ENCODE data around the gene SLC25A26.

Gene SLC25A26

GRCh38 chr3:66227051-66227450 lies 6.2 kb downstream of the SLC25A26 start:
- DNase-seq (ENCODE audit: low read depth in 2 of 2), result no peak

DNA sequence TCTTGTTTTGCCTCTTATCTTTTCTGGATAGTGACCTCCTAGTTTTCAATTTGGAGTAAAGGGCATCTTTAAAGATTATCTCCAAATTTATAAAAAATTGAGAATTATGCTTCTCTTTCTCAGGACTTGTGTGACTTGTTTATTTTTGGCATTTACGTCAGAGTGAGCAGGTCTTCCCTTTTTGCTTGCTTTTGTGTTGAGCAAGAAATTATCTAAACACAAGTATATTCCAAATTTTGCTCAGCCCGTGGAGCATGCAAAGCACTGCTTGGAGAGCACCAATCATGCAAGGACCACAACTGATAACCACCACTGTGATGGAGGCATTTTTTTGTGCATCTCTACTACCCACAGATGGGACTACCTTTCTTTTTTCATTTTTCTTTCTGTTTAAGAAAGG lies 7.1 kb downstream of the SLC25A26 start:
- DNase-seq (ENCODE audit: low read depth in 2 of 2), result no peak

DNA sequence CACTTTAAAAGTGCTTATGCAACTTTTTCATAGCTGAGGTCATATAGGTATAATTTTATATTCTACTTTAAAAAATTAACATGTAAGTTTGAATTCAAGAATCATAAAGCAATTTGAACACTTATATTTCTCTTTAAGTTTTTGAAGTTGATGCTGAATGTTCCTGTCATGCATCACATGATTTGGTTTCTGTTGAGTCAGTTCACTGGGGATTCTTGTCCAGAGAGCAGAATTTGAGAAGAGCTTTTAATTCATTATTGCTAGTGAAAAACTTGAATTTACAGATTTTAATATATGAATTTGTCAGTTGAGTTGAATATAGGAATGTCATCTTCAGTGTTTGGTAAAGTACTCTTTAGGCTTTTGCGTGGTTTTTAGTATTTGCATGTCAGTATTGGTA lies 7.9 kb downstream of the SLC25A26 start:
- no peak for DNase-seq (ENCODE audit: low read depth in 2 of 2)

DNA sequence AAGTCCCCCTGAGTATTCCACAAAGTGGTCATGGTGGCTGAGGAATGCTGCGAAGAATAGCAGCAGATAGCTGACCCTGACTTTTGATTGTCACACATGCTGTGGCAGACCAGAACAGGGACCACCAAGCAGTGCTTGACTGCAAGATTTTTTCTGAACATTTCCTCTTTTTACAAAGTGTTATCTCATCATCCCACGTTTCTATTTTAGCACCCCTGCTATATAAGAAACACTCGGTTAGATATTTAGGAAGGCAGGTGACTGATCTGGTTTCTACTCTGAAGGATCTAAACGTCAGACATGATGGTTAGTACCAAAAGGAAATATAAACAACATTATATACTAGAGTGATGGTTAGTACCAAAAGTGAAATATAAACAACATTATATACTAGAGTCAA lies 9.1 kb downstream of the SLC25A26 start:
- no peak for DNase-seq (ENCODE audit: low read depth in 2 of 2)

DNA sequence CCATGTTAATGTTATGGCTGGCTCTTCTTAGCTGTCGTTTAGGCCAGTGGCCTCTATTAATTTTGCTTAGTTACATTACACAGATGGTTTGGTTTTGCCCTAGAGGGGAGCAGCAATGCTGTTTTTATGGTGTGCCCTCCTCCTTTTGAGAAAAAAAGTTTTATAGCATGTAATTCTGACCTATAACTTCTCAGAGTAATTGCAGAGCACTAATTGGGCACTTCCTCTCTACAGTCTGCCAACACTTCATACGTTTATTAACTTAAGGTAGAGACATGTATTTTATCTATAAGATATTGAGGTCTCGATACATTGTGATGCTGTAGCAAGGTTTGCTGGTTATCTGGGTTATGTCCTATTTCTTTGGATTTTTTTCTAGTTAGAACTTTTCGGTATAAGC lies 12.2 kb downstream of the SLC25A26 start:
- no peak for DNase-seq (ENCODE audit: low read depth in 2 of 2)

DNA sequence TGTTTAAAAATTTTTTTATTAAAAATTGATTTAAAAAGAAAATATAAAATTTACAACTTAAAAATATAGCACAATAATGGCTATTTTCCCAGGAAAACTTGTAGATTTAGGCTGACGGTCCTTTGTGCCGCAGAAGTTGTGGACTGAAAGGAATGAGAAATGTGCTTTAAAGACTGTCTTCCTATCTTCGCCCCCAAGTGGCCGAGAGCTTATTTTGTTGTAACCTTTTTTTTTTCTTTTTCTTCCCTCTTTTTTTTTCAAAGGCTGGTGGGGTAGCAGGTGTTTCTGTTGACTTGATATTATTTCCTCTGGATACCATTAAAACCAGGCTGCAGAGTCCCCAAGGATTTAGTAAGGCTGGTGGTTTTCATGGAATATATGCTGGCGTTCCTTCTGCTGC lies 15.5 kb downstream of the SLC25A26 start:
- no peak for DNase-seq (ENCODE audit: low read depth in 2 of 2)

GRCh38 chr3:66237552-66237951 lies 16.8 kb downstream of the SLC25A26 start:
- DNase-seq (ENCODE audit: low read depth in 2 of 2), result no peak

GRCh38 chr3:66239513-66240123 lies 18.8 kb downstream of the SLC25A26 start:
- DNase-seq (ENCODE audit: low read depth in 2 of 2), result no peak

- no peak for DNase-seq (ENCODE audit: low read depth in 2 of 2)
Measured at GRCh38 chr3:66241466-66241865, 20.7 kb downstream of the SLC25A26 start.

DNA sequence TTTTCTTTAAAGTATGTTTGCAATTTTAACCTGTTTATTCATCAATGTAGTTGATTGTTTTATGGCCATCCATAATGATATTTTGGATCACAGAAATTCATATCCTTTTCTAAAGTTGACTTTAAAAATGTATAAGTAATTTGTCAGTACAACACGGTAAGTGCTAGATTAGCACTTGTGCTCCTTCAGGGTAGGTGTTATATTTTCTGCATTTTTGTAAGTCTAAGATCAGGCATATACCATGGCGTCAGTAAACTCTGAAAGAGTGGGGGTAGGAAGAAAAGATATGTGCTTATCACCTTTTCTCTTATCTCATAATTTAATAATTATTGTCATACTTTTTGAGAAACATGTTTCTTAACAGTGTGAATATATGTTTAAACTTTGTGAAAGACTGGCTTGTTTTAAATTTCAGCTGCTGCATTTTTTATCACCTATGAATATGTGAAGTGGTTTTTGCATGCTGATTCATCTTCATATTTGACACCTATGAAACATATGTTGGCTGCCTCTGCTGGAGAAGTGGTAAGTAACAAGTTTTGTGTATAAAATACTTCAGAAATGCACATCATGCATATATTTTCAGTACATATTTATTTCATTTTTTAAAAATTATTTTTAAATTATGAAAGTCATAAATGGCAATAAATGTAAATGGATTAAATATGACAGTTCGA lies 22.1 kb downstream of the SLC25A26 start:
- DNase-seq (ENCODE audit: low read depth in 2 of 2), result no peak

DNA sequence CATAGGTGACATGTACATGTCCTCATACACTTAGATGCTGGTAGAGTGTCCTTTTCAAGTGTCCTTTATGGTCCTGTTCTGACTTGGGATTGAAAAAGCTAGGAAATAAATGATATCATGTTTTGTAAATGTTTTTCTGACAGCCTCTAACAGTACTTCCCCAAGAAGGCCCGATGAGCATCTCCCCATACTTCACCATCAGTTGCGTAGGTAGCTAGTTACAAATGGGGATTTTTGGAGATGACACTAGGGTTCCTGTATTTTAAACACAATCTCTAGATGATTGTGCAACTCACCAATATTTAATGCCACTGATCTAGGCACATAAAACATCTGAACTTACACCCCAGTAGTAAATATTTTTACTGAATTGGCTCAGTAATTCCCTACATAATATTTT lies 27.8 kb downstream of the SLC25A26 start:
- DNase-seq (ENCODE audit: low read depth in 2 of 2), result no peak

- no peak for DNase-seq (ENCODE audit: low read depth in 2 of 2)
Measured at GRCh38 chr3:66253790-66254620, 33.2 kb downstream of the SLC25A26 start.

GRCh38 chr3:66255865-66256264 lies 35.1 kb downstream of the SLC25A26 start:
- DNase-seq (ENCODE audit: low read depth in 2 of 2), result no peak

DNA sequence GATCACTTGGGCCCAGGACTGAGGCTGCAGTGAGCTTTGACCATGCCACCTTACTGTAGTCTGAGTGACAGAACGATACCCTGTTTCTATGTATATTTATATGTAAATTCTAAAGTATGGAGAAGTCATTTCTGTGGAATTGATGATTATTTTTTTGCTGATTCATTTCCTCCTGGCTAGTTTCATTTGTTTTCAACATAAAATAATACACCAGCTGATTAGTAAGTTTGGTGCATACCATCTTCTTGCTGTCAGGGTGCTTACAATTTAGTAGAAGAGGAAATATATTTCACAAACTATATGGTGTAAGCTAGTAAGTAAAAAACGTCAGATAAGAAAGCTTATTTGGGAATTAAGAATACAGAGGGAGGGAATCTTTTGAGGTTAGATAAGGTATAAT lies 36.0 kb downstream of the SLC25A26 start:
- no peak for DNase-seq (ENCODE audit: low read depth in 2 of 2)

GRCh38 chr3:66259566-66260255 lies 38.9 kb downstream of the SLC25A26 start:
- DNase-seq (ENCODE audit: low read depth in 2 of 2), result no peak

GRCh38 chr3:66260431-66260830 lies 39.6 kb downstream of the SLC25A26 start:
- DNase-seq (ENCODE audit: low read depth in 2 of 2), result no peak

GRCh38 chr3:66261355-66261754 lies 40.6 kb downstream of the SLC25A26 start:
- no peak for DNase-seq (ENCODE audit: low read depth in 2 of 2)

- no peak for DNase-seq (ENCODE audit: low read depth in 2 of 2)
Measured at GRCh38 chr3:66265649-66266048, 44.8 kb downstream of the SLC25A26 start.

DNA sequence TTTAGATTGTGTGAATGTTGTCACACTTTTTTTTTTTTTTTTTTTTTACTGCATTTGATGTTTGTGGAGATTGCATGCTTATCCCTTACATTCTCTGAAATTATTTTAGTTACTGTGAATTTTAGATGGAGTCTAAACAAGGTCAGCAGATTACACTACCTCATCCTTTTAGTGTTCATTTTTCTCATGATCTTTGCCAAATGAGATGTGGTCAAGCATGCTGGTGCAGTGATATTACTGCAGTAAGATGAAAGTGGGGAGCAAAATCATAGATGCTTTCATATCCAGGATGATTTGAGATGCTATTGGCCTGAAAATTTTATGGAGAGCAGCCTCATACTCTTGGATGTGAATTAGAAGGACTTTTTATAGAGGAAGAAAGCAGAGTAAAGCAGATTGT lies 45.8 kb downstream of the SLC25A26 start:
- no peak for DNase-seq (ENCODE audit: low read depth in 2 of 2)

DNA sequence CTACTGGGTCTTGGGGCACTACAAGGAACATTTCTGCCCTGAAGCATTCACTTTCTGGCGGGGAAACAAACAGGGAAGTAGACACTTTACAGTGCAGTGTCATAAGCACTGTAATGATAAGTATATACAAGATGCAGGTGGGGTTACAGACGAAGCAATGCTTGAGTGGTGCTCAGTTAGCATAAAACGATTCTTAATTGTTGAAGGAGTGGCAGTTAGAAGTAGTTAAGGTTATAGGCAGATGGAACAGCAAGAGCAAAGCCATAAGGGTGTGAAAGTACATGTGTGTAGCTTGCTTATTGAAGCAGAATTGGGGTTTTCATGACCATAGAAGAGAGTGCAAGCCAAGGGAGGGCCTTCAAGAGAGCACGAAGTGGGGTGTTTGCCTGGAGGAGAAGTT lies 46.2 kb downstream of the SLC25A26 start:
- no peak for DNase-seq (ENCODE audit: low read depth in 2 of 2)

DNA sequence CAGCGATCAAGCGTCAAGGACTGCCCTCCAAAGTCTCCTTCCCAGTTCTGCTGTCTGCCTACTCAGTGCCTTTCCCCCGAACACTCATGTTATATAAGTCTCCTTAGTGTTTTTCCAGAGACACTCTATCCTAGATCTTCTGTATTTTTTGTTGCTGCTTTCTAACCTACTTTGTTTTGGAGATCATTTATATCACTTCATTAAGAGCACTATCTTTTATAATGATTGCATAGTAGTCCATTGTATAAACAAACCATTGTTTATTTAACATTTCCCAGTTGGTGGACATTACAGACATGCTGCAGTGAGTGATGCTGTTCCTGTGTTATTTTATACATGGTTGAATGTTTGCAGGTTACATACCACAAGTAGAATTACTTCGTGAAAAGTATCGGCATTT lies 47.1 kb downstream of the SLC25A26 start:
- DNase-seq (ENCODE audit: low read depth in 2 of 2), result no peak

DNA sequence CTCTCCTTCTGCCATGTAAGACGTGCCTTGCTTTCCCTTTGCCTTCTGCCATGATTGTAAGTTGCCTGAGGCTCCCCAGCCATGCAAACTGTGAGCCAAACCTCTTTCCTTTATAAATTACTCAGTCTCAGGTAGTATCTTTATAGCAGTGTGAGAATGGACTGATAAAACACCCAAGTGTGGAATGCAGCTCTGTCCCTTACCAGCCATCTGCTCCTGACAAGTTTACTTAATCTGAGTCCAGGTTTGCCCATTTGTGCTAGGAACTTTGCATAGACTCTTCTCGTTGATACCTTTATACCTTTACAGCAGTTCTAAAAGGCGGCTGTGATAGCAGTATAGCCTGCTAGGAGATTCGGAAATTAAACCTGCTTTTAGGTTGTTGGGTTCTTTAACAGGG lies 48.1 kb downstream of the SLC25A26 start:
- DNase-seq (ENCODE audit: low read depth in 2 of 2), result no peak
